Stimulated activated effector memory CD8-positive, alpha-beta T cell treated with anti-CD3 and anti-CD28 coated beads, Interleukin-12 subunit alpha, Interleukin-12 subunit beta, amount 100 ng/mL, for 72 hours (primary cell): Measurements from ENCODE around the gene SLC1A5.
"Not testable (repeated sequence)": the region's sequence is repeated elsewhere in the genome, so short reads cannot be mapped to it uniquely, and the experiment has no call there.

Experiments used
- ATAC-seq: fragments of 150-1000 bp; cut with Tn5 transposase; 2 replicates; pipeline ENCODE4 v1.10.0; 2021
- DNase-seq, 2 donors: peaks; one replicate each; pipeline ENCODE4 v3.0.0; 2021 to 2022; ENCODE audit warnings: low spot score in 2 of 2
- H3K27ac Mint-ChIP-seq: one replicate; pipeline ENCODE4 v1.8.0; 2022; ENCODE audit warnings: mild to moderate bottlenecking, mixed read lengths
- H3K36me3 Mint-ChIP-seq: one replicate; pipeline ENCODE4 v1.8.0; 2022; ENCODE audit warnings: mild to moderate bottlenecking, mixed read lengths
- H3K4me1 Mint-ChIP-seq: one replicate; pipeline ENCODE4 v1.8.0; 2022; ENCODE audit warnings: mixed read lengths
- H3K4me3 Mint-ChIP-seq: one replicate; pipeline ENCODE4 v1.8.0; 2022; ENCODE audit warnings: mild to moderate bottlenecking, mixed read lengths
- H3K9me3 Mint-ChIP-seq: one replicate; pipeline ENCODE4 v1.8.0; 2022; ENCODE audit warnings: mixed read lengths

Gene SLC1A5

DNA sequence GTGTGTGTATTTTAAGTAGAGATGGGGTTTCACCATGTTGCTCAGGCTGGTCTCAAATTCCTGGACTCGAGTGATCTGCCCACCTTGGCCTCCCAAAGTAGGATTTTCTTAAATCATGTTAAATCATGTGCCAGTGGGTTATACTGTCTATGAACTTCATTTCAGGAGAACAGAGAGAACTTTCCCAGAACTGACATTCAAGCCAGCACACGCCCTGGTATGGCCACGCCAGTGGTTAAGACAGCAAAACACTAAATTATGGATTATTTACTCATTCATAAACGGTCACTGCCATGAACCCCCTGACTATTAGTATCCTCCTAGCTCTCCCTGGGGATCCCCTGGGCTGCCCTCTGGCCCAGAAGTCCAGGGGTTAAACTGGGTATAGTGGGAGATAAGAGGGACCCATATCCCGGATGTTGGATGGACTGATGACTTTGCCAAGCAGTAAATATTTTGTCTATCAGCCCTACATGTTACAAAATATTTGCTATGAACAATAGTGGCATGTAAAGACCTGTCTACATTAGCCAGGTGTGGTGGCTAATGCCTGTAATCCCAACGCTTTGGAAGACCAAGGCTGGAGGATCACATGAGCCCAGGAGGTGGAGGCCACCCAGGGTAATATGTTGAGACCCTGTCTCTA is 26.0 kb downstream of the SLC1A5 start:
- Mint-ChIP-seq H3K27ac (no peak overlapping the region), H3K4me1 (peaks cover 12% of the 10 kb centered on the region), H3K36me3 (peaks cover 6% of the 10 kb centered on the region), H3K9me3 (no peaks in the 10 kb centered on the region), H3K4me3 (no peak overlapping the region)
- no peak for DNase-seq
- ATAC-seq, result no peak

DNA sequence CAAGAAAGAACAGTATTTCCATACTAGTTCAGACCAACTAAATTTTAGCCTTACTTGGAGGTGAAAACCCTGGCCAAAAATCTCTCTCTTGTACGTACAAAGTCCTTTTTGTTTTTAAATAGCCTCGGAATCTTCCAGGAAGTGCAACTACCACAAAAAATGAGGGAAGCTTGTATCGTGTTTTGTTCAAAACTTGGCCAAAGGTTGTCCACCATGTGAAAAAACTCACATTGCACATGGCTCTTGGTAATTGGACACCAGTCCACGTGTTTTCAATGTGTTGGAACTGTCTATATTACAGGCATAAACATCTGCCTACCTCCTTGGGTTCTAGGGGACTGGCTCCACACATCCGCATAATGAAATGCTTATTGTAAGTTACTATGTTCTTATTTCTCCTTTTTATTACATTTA is 27.0 kb downstream of the SLC1A5 start:
- Mint-ChIP-seq H3K9me3 (no peaks in the 10 kb centered on the region), H3K4me1 (peaks cover 15% of the 10 kb centered on the region), H3K36me3 (peaks cover 8% of the 10 kb centered on the region), H3K27ac (no peak overlapping the region), H3K4me3 (no peak overlapping the region)
- no peak for DNase-seq
- ATAC-seq, result no peak

DNA sequence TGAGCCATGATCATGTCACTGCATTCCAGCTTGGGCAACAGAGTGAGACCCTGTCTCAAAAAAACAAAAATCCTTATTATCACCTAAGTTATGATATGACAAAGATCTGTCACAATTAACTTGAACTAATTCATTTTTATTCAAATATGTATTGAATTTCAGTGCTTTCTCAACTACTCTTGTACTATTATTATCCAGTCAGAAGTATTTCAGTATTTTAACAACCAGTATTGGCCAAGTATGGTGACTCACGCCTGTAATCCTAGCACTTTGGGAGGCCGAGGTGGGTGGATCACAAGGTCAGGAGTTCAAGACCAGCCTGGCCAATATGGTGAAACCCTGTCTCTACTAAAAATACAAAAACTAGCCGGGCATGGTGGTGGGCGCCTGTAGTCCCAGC is 27.5 kb downstream of the SLC1A5 start:
- not testable (repeated sequence) for DNase-seq, H3K27ac Mint-ChIP-seq, H3K36me3 Mint-ChIP-seq, H3K9me3 Mint-ChIP-seq, ATAC-seq, H3K4me3 Mint-ChIP-seq
- H3K4me1 Mint-ChIP-seq, result peaks cover 17% of the 10 kb centered on the region

DNA sequence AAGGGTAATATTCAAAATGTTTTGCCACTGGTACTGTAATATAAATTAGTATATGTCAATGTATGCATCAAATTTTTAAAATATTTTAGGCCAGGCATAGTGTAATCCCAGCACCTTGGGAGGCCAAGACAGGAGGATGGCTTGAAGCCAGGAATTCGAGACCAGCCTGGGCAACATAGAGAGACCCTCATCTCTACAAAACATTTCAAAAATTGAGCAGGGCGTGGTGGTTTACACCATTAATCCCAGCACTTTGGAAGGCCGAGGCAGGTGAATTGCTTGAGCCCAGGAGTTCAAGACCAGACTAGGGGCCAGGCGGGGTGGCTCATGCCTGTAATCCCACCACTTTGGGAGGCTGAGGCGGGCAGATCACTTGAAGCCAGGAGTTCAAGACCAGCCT is 28.0 kb downstream of the SLC1A5 start:
- Mint-ChIP-seq H3K36me3 (peaks cover 7% of the 10 kb centered on the region), H3K27ac (no peak overlapping the region), H3K4me1 (peaks cover 17% of the 10 kb centered on the region), H3K4me3 (no peak overlapping the region), H3K9me3 (no peaks in the 10 kb centered on the region)
- ATAC-seq, result no peak
- DNase-seq, result no peak

DNA sequence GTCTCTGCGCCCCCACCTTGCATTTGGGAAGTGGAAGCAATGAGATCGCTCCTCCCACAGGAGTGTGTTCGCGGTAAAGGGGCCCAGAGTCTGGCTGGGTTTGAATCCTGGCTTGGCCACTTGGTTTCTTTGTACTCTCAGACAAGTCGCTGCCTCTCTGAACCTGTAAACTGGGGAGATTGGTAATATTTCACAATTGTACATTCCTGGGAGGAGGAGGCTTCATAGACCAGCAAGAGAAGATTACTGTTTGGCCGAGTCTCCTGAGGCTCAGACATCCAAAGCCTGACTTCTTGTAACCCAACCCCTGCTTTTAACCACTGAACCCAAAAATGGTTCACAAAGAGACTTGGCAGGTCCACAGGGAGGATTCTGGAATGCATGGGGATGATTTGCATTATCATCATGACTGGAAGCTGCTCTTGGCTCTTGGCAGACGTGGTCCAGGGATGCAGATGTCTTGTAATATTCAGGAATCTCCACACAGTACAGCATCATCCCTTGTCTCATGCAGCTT is 28.5 kb downstream of the SLC1A5 start:
- Mint-ChIP-seq H3K36me3 (peaks cover 7% of the 10 kb centered on the region), H3K9me3 (no peaks in the 10 kb centered on the region), H3K4me1 (peaks cover 17% of the 10 kb centered on the region), H3K4me3 (no peak overlapping the region), H3K27ac (no peak overlapping the region)
- ATAC-seq (no peak), DNase-seq (no peak)

DNA sequence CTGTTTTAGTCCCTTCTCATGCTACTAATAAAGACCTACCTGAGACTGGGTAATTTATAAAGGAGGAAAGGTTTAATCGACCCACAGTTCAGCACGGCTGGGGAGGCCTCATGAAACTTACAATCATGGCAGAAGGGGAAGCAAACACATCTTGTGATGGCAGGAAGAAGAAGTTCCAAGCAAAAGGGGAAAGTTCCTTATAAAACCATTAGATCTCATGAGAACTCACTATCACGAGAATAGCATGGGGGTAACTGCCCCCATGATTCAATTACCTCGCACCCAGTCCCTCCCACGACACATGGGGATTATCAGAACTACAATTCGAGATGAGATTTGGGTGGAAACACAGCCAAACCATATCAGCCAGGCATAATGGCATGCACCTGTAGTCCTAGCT is 29.2 kb downstream of the SLC1A5 start:
- H3K9me3 Mint-ChIP-seq, result no peaks in the 10 kb centered on the region
- no peak for ATAC-seq
- peaks cover 7% of the 10 kb centered on the region for H3K36me3 Mint-ChIP-seq
- no peak for DNase-seq
- no peak overlapping the region for H3K4me3 Mint-ChIP-seq
- H3K27ac Mint-ChIP-seq, result no peak overlapping the region
- peaks cover 17% of the 10 kb centered on the region for H3K4me1 Mint-ChIP-seq

DNA sequence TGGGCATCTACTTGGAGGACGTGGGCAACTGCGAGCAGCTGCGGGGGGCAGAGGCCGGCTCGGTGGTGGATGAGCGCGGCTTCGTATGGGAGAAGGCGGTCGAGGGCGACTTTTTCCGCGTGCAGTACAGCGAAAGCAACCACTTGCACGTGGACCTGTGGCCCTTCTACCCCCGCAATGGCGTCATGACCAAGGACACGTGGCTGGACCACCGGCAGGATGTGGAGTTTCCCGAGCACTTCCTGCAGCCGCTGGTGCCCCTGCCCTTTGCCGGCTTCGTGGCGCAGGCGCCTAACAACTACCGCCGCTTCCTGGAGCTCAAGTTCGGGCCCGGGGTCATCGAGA is 31.9 kb downstream of the SLC1A5 start:
- no peak overlapping the region for H3K27ac Mint-ChIP-seq
- peaks cover 7% of the 10 kb centered on the region for H3K36me3 Mint-ChIP-seq
- ATAC-seq (peak; percentile 38), DNase-seq (no peak)
- H3K9me3 Mint-ChIP-seq, result no peaks in the 10 kb centered on the region
- peak overlapping the region; percentile 31 for H3K4me3 Mint-ChIP-seq
- peaks cover 23% of the 10 kb centered on the region for H3K4me1 Mint-ChIP-seq

DNA sequence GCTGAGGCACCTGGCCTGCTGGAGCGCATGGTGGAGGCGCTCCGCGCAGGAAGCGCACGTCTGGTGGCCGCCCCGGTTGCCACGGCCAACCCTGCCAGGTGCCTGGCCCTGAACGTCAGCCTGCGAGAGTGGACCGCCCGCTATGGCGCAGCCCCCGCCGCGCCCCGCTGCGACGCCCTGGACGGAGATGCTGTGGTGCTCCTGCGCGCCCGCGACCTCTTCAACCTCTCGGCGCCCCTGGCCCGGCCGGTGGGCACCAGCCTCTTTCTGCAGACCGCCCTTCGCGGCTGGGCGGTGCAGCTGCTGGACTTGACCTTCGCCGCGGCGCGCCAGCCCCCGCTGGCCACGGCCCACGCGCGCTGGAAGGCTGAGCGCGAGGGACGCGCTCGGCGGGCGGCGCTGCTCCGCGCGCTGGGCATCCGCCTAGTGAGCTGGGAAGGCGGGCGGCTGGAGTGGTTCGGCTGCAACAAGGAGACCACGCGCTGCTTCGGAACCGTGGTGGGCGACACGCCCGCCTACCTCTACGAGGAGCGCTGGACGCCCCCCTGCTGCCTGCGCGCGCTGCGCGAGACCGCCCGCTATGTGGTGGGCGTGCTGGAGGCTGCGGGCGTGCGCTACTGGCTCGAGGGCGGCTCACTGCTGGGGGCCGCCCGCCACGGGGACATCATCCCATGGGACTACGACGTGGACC is 32.4 kb downstream of the SLC1A5 start:
- peaks cover 8% of the 10 kb centered on the region for H3K36me3 Mint-ChIP-seq
- no peak for ATAC-seq
- no peaks in the 10 kb centered on the region for H3K9me3 Mint-ChIP-seq
- peaks cover 23% of the 10 kb centered on the region for H3K4me1 Mint-ChIP-seq
- no peak overlapping the region for H3K27ac Mint-ChIP-seq
- no peak overlapping the region for H3K4me3 Mint-ChIP-seq
- no peak for DNase-seq

DNA sequence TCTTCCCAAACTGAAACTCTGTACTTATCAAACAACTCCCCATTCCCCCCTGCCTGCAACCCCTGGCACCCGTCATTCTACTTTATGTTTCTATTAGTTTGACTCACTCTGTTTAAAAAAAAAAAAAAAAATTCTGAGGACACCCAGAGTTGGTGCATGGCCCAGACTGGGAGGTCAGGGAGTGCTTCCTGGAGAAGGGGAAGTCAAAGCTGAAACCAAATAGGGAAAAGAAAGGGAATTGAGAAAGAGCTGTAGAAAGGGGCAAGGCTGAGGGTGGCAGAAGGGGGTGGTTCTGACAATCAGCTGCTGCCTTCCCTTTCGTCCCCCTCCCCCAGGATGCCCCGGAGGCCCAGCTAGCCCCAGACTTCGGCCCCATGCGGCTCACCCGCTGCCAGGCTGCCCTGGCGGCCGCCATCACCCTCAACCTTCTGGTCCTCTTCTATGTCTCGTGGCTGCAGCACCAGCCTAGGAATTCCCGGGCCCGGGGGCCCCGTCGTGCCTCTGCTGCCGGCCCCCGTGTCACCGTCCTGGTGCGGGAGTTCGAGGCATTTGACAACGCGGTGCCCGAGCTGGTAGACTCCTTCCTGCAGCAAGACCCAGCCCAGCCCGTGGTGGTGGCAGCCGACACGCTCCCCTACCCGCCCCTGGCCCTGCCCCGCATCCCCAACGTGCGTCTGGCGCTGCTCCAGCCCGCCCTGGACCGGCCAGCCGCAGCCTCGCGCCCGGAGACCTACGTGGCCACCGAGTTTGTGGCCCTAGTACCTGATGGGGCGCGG is 33.1 kb downstream of the SLC1A5 start:
- Mint-ChIP-seq H3K9me3 (no peaks in the 10 kb centered on the region), H3K36me3 (peaks cover 15% of the 10 kb centered on the region), H3K4me1 (peaks cover 23% of the 10 kb centered on the region), H3K4me3 (no peak overlapping the region), H3K27ac (no peak overlapping the region)
- DNase-seq, result no peak
- no peak for ATAC-seq

DNA sequence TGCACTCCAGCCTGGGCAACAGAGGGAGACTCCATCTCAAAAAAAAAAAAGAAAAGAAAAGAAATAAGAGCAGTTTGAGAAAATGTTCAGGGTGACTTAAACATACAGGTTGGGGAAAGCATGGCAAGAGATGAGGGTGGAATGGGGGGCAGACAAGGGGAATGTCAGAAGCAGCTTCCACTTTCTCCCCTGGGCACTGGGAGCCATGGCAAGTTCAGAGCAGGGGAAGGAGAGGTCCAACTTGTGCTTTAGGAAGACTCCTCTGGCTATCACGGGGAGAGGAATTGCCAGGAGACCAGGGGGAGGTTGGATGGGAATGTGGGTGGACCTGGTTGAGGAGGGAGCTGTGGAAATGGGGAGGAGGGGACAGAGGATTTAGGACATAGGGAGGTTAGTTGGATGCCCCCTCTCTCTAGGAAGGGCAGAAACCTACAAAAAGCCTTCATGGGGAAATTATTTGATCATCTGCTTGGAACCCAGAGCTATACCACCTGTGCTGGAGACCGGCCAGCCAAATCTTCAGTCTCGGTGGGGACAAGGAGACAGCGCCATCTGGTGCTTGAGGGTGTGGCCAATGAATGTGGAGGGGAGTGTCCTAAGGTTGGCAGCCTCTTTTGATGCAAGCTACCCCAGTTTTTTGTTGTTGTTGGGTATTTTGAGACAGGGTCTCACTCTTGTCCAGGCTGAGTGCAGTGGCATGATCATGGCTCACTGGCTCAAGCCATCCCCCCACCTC is 34.8 kb downstream of the SLC1A5 start:
- Mint-ChIP-seq H3K9me3 (no peaks in the 10 kb centered on the region), H3K27ac (peak overlapping the region; percentile 37), H3K36me3 (peaks cover 24% of the 10 kb centered on the region), H3K4me3 (no peak overlapping the region), H3K4me1 (peaks cover 26% of the 10 kb centered on the region)
- peak; percentile 79 for ATAC-seq
- peak; percentile 43 to 83 for DNase-seq

DNA sequence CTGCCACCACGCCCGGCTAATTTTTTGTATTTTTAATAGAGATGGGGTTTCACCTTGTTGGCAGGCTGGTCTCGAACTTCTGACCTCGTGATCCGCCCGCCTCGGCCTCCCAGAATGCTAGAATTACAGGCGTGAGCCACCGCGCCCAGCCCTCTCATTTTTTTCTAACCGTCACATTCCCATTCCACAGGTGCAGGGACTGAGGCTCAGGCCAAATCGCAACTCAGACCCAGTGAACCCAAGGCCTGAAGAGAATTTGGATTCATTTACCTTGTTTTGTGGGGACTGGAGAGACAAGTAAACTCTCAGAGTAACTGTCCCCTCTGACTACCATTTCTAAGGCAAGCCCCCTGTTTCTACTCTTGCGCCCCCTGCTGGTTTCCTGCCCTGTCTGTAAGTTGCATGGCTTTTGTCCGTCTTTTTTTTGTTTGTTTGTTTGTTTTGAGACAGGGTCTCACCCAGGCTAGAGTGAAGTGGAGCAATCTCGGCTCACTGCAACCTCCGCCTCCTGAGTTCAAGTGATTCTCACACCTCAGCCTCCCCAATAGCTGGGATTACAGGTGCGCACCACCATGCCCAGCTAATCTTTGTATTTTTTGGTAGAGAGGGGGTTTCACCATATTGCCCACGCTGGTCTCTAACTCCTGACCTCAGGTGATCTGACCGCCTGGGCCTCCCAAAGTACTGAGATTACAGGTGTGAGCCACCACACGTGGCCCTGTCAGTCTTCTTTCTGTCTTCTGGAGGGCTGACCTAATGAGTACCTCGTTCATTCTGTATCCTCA is 39.9 kb downstream of the SLC1A5 start:
- DNase-seq (peak; percentile 72 to 90), ATAC-seq (peak; percentile 39)
- H3K36me3 Mint-ChIP-seq, result peaks cover 57% of the 10 kb centered on the region
- H3K4me1 Mint-ChIP-seq, result peaks cover 45% of the 10 kb centered on the region
- no peaks in the 10 kb centered on the region for H3K9me3 Mint-ChIP-seq
- H3K4me3 Mint-ChIP-seq, result peak overlapping the region; percentile 93
- peak overlapping the region; percentile 90 for H3K27ac Mint-ChIP-seq

DNA sequence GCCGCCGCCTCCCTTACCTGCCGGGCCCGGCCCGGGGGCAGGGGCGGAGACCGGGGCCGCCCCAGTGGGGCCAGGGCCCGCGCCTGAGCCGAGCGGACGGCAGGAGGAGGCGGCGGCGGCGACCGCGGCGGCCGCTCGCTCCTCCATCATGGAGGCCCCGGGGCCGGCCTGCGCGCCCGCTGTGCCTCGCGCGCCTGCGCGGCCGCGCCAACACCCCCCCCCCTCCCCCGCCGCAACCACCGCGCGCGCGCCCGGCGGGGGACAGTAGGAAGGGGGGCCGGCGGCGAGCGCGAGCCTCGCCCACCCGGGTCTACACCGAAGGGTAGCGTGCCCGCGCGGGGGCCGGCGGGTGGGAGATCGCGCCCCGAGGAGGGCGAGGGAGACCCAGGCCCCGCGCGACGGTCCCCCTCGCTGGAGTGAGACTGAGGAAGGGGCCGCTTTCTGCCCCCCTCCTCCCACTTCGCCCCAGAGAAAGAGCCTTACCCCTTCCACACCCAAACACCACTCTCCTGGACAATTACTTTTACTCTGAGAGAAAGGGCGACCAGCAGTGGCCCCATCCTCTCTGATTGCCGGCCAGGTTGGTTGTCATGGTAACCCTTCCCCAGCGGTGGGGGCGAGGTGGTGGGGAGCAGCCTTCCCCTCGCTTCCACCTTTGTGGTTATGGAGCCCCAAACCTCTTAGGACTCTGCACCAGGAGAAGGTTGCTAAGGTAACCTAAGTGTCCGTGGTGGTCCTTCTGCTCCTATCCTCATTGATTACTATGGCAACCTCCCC is 41.9 kb downstream of the SLC1A5 start, which contains the start of gene STRN4:
TSS of gene STRN4 (minus strand) at position 170 of the 777 bp plus-strand sequence. CDS start at position 150, 20 bp downstream.
- H3K36me3 Mint-ChIP-seq, result peaks cover 71% of the 10 kb centered on the region
- ATAC-seq (peak; percentile 80), DNase-seq (peak; percentile 41 to 70)
- H3K4me1 Mint-ChIP-seq, result peaks cover 62% of the 10 kb centered on the region
- peak within 1 kb of the TSS; percentile 95 for H3K27ac Mint-ChIP-seq
- no peaks in the 10 kb centered on the region for H3K9me3 Mint-ChIP-seq
- H3K4me3 Mint-ChIP-seq, result peak within 1 kb of the TSS; percentile 93

DNA sequence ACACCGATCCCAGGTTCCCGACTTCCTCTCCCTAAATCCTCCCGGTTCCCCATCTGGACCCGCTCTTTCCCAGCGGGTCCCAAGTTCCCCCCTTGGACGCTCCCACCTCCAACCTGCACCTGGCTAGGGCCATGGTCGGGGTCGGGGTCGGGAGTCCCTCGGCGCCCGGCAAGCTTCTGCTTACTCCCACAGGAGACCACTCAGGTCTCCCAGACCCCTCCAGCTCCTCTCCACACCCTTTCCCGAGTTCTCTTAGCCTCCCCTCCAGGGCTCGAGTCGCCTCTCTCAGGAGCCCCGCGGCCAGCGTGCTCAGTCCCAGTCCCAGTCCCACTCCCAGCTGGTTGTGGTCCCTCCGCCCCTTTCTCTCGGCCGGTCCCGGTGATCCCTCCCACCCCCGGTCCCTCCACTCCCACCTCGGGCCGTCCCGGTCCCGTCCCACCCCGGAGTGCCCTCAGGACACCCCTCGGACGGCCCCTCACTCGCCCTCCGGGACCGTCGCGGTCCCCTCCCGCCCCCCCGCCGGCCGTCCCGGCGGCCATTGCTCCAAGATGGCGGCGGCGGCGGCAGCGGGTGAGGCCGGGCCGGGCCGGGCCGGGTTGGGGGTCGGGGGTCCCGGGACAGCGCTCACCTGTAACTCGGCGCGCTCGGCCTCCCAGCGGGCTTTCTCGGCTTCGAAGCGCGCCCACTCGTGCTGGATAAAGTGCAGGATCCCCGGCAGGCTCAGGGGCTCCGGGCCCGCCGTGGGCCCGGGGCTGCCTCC is 42.7 kb downstream of the SLC1A5 start, which contains the start of gene FKRP:
TSS of gene FKRP (plus strand) at position 537 of the 760 bp plus-strand sequence. CDS start 9,394 bp downstream, outside the sequence.
- H3K36me3 Mint-ChIP-seq, result peaks cover 68% of the 10 kb centered on the region
- ATAC-seq (peak; percentile 69), DNase-seq (peak; percentile 36 to 65)
- H3K4me3 Mint-ChIP-seq, result peak within 1 kb of the TSS; percentile 93
- peak within 1 kb of the TSS; percentile 95 for H3K27ac Mint-ChIP-seq
- peaks cover 68% of the 10 kb centered on the region for H3K4me1 Mint-ChIP-seq
- H3K9me3 Mint-ChIP-seq, result no peaks in the 10 kb centered on the region
